ENCODE results near the gene DOCK4.

The DOCK4 gene

DNA sequence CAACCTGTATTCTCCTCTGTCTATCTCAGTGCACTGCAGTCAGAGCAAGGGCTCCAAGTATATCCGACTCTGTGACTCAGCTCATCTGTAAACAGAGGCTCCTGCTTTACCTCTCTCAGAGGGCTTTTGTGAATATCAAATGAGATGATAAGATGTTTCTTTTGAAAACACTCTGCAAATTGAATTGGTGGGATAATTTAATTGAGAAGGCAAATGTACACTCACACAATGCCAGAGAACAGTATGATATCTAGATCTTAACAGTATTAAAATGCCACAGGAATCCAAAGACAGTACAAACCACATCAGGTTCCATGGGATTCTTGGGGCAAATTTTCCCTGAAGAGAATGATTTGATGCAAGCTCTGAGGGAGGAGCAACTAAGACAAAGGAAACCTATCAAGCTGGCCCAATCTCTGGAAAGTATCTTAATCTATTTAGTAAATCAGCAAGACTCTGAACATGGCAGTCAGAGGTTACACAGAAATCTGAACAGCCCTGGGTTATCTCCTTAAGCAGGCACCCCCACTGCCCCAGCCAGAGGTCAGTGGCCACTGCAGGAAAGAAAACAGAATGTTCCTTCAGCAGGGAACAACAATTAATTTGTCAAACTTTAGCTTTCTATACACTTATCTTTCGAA, 45.9 kb downstream of the DOCK4 start:
- DNase-seq (ENCODE audit: low spot score): no peak

DNA sequence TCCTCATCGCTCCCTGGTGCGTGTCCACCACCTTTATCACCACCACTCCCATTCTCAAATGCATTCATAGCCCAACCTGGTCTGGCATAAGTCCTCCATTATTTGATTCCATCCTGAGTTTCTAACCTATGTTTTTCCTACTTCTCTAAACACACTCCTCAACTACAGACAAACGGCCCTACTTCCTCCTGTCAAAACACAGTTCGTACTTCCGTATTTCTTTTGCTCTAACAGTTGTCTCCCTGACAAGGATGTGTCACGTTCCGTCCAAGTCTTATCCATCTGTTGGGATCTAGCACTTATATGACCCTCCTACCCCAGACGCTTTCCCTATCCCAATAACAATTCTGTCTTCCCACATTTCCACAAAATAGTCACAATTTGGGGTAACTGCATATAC, 46.8 kb downstream of the DOCK4 start:
- DNase-seq (ENCODE audit: low spot score): no peak

DNA sequence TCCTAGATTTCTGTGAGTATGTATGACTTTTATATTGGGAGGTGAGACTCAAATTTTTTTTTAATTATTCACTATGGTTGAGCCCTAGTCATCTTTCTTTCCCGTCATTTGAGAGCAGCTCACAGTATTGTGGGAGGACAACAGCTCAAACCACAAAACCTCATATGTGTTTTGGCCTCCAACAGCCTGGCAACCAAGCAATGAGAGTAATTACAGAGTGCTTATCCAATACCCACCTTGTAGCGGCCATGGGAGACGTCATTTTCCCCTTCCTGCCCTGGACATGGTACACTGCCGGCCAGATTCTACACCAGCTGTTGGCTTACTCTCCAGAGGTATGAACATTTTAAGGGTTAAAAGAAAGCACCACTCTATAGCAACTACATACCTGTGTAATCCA, 49.1 kb downstream of the DOCK4 start:
- DNase-seq (ENCODE audit: low spot score): no peak

DNA sequence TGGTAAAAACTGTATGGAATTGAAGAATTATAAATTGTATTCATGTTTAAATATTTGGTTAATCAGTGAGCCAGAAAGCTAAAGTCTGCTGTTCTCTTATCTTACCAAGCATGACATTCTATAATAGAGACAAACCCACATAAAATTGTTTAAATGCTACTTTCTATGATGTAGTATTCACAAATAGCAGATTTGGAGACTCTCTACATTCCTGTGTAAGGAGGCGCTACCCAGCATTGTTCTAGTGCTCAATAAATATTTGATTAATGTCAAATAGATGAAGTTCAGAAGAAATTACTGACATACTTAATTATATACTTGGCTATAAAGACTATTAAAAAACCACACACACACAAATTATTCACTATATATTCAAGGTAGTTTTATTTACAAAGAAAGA, 49.8 kb downstream of the DOCK4 start:
- DNase-seq (ENCODE audit: low spot score): no peak

DNA sequence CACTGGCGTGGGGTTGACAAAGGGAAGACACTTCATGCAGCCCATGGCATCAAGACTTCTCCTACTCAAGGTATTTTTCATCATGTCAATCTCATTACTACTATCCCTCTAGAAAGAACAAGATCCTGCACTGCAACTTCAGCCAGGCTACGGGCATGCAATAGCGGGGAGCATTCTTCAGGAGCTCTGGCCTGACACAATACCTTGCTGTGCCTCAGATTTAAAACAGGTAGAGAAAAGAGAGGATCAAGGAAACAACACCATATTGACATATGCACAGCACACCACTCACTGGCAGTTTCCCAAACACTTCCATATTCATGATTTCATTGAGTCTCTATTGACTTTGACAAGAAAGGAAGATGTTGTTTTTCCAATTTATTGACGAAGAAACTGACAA, 51.5 kb downstream of the DOCK4 start:
- no peak for DNase-seq (ENCODE audit: low spot score)

DNA sequence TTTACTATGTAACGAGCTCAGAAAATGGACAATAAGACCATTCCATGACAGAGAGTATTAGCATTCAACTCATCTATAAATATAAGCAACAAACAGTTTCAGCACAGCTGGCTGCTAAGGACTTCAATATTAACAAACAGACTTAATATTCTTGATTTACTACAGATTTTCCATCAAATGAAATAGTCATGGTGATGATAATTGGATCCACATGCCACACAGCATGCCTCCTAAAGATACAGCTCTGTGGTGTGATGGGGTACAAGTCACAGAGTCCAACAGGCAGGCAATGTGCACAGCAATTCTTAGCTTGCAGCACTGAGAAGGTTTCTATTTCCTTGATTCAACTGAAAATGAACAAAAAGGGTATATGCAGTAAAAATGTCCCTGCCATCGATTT, 54.0 kb downstream of the DOCK4 start:
- DNase-seq (ENCODE audit: low spot score): no peak

DNA sequence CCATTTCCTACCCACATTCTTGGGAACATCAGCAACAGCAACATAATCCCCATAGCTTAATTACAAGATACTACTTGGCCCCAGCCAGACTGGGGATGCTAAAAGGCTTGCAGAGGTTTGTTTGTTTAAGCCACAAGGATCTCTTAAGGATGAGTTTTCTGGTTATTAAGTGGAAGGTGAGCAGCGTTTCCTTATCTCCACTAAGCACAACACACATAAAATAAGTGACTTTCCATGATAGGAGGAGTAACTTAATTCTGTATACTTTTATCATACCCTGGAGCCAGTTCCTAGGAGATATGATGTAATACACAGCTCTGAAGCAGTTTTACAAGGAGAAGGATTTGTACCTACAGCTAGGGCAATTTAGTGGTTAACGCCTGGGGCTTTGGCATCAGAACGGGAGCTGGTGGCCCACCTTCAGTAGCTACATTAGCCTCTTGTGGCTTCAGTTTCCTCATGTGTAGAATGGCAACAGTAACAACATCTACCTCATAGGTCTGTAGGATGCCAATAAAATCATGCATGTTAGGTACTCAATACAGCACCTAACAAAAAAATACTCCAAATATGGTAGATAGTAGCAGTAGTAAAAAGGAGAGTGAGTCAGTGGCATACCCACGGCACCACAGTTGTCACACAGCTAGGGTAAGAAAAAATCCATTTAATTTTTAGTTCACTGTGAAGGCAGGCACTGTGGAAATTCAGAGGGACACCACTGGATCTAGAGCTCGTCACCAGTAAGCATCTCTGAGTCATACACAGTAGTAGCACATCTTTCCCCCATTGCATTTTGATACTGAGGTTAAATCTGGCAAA, 55.2 kb downstream of the DOCK4 start:
- DNase-seq (ENCODE audit: low spot score): no peak

DNA sequence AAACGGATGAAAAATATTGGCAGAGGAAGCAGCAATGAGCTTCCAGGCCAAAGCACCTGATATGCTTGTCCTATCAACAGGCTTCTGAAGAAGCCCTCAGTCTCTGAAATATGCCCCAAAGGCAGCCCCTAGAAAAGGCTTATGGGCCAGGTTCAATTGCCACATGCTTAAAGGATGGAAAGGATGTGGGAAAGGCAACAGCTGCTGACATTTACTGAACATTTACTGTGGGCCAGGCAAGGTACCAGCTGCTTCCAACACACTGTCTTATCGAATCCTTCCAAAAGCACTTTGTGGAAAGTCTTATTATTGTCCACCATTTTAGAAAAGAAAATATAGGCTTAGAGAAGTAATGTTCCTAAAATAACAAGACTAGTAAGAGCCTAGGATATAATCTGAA, 56.5 kb downstream of the DOCK4 start:
- DNase-seq (ENCODE audit: low spot score): no peak

DNA sequence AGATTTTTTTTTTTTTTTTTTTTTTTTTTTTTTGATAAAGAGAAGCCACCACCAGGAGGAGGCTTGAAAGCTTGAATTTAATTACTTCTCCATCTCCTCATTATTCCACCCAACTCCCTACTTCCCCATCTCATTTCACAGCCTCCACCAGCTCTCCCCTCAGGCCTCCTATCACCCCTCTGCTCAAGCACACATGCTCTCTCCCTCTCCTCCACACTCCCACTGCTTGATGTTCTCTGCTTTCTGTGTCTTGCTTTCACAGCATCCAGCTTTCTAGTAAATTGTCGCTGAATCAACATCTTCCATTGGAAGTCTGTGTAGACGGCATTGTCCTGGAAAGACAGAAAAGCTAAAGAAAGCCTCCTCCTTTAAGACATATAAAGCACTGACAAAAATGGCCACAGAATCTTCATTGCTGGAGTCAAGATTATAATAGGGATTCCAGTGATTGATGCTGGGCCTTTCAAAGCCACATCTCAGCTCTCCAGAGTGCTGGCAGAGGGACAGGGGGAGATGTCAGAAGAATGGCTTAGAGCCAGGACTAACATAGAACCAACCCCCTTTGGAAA, 58.3 kb downstream of the DOCK4 start:
- DNase-seq (ENCODE audit: low spot score): no peak

DNA sequence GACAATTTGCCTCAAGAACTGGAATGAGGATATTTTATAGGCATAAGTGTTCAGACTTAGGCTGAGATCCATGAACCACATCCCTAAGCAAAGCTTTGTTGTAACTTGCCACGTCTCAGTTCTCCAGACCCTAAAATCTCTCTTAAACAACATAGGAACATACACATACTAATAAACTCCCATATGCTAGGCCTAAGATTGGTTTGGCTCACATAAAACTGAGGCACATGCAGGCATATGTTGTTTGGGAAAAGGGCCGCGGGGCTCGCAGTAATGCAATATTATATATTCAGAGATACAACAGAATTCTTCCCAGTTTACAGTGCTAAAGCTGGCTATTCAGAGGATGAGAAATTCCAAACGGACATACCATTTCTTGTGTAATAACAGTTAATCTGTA, 61.0 kb downstream of the DOCK4 start:
- no peak for DNase-seq (ENCODE audit: low spot score)

DNA sequence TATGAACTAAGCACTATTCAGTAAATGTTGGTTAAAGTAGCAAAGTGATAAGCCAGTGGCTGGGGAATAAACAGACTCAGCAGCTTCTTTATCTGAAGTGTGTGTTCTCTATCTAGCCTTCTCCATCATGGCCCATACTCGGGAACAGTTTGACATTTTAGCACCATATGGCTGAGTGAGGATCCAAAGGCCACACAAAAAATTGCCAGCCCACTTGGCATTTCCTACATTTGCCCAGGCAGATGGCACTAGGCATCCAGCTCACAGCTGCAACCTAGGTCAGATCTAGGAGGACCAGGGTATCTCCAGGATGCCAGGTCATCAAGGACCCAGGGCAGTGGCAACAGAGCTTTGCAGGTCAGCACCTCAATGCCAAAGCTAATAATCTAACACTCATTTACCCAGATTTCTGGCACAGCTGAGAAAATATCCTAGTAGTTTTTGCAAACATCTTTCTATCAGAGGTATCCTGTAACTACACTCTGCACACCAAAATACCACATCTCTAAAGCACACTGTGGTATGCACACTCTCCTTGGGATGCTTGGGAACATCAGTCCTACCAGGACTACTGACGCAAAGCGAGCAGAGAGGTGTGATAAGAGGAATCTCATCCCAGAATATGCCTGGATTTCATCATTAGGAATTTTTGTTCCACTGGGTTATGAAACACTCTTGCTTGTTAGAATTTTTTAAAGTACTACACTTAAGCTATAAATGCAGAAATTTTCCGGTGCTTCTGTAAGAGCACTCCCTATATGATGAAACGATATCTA, 61.7 kb downstream of the DOCK4 start:
- no peak for DNase-seq (ENCODE audit: low spot score)

DNA sequence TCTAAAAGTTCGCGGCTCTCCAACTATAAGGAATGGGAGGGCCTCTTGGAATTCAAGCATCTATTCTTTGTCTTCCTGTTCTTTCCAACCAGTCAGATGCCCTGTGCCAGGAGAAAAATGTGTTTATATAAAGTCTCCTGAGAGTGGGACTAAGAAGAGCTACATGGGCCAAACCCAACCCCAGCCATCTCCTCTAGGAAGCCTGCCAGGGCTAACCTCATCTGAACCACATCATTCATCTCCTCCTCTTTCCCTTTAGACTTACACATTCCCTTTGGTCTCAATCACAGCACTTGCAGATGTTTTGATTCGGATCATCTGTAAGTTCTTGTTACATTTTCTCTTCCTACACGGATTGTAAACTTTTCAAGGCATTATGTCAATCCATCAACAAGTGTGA, 62.6 kb downstream of the DOCK4 start:
- no peak for DNase-seq (ENCODE audit: low spot score)

DNA sequence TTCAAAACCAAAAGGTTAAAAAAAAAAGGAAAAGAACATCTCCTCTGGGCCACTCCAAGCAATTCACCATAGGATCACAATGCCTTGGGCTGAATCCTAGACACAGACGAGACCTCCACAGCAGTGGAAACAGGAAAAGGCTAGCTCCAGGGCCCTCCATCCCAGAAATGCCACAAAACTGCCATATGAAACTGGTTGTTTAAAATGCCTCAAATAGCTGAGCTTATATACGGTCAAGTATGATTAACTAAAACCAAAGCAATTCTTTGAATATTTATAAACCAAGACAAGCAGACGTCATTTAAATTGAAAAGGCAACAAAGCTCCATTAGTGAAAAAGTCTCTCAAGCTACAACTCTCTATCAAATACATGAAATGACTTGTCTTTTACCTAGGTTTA, 63.1 kb downstream of the DOCK4 start:
- no peak for DNase-seq (ENCODE audit: low spot score)

DNA sequence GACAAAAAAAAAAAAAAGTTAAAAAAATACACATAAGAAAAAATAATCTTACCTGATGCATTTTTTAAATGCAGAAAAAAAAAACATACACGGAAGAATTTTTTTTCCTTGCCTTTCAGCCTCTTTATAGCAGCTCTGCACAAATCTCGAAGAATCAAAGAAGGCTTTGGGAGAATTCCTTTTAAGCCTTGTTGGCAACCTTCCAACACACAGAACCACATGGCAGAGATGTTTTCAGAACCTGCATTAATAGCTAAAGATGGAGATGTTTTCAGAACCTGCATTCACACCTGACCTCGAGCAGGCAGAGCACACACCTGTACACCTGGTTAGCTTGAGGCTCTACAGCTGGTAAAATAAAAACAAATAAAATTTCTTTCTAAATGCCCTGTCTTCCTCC, 65.6 kb downstream of the DOCK4 start:
- DNase-seq (ENCODE audit: low spot score): no peak

DNA sequence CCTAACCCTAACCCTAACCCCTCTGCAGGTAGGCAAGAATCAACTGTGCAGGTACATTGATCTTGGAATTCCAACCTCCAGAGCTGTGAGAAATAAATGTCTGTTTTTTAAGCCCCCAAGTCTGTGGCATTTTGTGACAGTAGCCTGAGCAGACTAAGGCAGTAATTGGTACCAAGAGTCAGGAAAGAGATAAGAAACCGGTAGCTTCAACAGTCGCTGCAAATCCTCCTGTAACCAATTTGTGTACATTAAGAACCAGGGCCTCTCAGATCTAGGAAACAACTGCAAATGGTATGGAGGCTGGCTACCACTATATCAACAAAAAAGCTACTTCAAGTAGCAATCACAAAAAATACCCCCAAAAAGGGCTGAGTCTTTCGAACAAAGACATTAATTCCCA, 67.3 kb downstream of the DOCK4 start:
- DNase-seq (ENCODE audit: low spot score): no peak

DNA sequence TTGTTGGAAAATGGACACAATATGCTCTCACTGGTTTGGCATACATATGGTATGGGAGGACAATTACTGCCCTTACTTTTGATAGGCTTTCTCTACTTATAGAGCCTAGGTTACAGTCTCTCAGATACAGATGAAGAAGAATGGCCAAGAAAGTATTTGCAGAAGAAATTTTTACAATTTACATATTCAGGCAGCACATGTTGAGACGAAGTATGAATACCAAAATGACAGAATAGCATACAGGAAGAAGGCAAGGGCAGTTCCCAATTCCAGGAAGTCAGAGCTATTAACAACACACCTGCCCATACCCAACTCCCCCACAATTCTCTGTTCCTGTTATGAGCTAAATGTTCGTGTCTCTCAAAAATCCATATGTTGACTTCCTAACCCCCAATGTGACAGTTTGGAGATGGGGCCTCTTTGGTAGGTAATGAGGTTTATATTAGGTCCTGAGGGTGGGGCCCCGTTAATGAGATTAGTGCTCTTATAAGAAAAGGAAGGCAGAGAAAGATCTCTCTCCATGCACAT, 67.8 kb downstream of the DOCK4 start:
- no peak for DNase-seq (ENCODE audit: low spot score)

DNA sequence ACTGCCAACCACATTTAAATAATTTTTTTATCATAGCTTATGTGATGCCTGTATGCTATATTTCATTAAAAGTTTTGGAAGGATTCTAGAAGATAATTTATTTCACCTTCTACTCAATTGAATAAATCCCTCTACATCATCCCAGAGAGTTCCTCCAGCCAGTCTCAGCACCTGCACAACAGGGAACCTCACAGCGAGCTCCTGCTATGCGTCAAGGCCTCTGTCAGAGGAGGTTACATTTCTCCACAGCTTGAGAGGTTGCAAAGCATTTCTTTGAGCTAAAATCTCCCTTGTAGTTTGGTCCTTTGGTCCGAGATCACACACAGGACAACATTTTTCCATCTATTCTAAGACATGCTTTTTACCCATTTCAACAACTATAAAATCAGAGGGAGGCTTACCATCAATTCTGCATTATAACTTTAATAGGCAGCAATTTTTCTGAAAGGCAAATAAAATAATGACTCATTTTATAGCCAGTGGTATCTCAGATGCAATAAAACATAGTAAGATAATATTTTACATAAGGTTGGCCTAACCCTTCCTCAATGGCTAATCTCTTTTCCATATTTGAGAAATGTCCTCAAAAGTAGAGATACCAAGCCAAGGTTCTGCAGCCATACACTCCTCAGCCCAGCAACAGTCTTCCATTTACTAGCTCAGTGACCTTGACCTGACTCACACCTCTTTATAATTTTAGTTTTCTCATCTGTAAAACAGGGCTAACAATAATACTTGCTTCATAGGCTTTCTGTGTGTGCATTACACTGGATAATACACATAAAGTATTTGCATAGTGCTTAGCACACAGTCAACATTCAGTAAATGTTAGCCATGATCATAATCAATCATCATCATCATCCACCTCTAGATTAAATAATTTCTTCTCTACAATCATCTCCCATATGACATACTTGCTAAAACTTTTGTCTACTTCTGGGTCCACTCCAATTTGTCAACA, 68.8 kb downstream of the DOCK4 start:
- no peak for DNase-seq (ENCODE audit: low spot score)

DNA sequence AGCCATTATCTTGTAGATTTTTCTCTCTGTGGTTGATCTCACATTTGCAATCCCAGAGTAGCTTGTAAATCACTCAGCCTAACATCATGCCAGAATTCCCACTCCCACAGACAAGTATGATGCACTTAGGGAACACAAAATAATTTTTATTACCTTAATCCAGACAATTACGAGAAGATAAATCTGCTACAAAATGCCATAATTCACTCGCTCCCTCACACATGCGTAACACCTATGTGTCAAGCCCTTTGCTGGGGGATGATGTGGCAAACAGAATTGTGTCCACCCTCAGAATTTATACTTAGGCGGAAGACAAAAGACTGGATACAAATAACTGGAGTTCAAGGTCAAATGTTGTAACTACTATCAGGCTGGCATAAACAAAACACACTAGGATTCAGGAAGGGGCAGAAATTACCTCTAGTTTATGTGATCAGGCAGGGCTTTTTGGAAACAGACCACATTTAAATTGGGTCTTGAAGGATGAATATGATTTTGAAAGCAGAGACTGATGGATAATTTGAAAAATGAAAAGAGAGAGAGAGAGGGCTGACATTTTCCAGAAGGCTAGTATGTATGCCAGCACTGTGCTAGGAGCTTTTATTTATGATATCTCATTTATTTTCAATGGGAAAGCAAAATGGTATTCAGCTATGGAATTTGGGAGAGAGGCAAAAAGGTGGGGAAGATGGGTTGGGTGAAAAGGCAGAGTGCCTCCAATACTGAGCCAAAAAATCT, 69.8 kb downstream of the DOCK4 start:
- DNase-seq (ENCODE audit: low spot score): no peak

DNA sequence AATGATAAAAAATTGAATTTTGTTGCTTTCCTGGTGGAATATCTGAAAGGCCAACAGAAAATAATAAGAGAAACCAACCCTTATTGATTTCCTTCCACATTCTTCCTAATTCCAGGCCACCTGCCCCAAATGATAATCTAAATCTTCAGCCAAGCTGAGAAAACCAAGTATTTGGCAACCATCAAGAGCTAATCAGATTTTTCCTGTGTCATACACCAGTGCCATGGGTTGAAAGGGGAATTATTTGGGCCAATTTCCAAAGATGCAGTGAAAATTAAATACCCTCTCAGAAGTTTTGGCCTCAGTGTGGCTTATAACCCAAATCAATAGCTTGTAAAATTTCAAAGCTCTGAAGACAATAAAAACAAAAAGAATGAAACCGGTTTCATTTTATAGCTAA, 70.4 kb downstream of the DOCK4 start:
- DNase-seq (ENCODE audit: low spot score): no peak

DNA sequence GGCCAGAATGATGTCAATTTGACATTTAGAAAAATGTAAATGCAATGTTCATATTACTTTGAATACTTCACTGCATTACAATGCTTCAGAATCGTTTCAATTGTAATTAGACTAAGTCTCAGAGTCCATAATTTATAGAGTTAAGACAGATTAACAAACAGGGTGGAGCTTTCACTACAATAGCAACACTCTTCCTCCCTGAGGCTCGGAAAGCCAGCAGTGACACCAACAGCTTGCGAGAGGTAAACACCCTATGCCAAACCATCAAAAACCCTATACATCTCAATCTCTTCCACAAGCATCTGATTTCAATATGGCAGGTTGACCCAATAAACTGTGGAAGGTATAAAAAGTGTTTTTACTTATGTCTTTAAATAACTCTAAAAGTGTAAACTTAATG, 72.2 kb downstream of the DOCK4 start:
- no peak for DNase-seq (ENCODE audit: low spot score)

DNA sequence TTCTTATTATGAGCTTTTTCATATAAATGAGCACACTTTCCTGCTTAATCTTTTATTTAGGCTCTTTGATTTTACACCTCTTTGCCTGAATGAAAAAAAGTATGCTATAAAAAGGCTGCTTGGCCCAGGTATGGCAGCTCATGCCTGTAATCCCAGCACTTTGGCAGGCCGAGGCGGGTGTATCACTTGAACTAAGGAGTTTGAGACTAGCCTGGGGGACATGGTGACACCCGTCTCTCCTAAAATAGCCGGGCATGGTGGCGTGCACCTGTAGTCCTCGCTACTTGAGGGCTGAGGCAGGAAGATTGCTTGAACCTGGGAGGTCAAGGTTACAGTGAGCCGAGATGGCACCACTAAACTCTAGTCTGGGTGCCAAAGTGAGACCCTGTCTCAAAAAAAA, 72.9 kb downstream of the DOCK4 start:
- no peak for DNase-seq (ENCODE audit: low spot score)

Data from NAMALWA (cell line).